Measurements from ENCODE around the gene POU6F1.

The POU6F1 gene

GRCh38 chr12:51160814-51161459 is 56.9 kb downstream of the POU6F1 start:
- H3K4me3 ChIP-seq (ENCODE audit: low read depth, low read length) = no peak overlapping the region
- no peaks in the 10 kb centered on the region for H3K36me3 ChIP-seq (ENCODE audit: control insufficient read depth, insufficient read depth, low read length)
- no peaks in the 10 kb centered on the region for H3K27me3 ChIP-seq (ENCODE audit: control insufficient read depth, insufficient read depth, low read length)
- H3K4me1 ChIP-seq (ENCODE audit: control insufficient read depth, insufficient read depth, low read length) = no peaks in the 10 kb centered on the region
- H3K9me3 ChIP-seq (ENCODE audit: control insufficient read depth, insufficient read depth, low read depth, low read length) = no peaks in the 10 kb centered on the region
- no peak overlapping the region for H3K9ac ChIP-seq (ENCODE audit: low read length)
- no peak overlapping the region for H3K27ac ChIP-seq (ENCODE audit: low read depth, low read length)

- H3K4me3 ChIP-seq (ENCODE audit: low read depth, low read length) = no peak overlapping the region
- H3K9me3 ChIP-seq (ENCODE audit: control insufficient read depth, insufficient read depth, low read depth, low read length) = no peaks in the 10 kb centered on the region
- no peaks in the 10 kb centered on the region for H3K4me1 ChIP-seq (ENCODE audit: control insufficient read depth, insufficient read depth, low read length)
- no peak overlapping the region for H3K27ac ChIP-seq (ENCODE audit: low read depth, low read length)
- no peak overlapping the region for H3K9ac ChIP-seq (ENCODE audit: low read length)
- H3K27me3 ChIP-seq (ENCODE audit: control insufficient read depth, insufficient read depth, low read length) = no peaks in the 10 kb centered on the region
- H3K36me3 ChIP-seq (ENCODE audit: control insufficient read depth, insufficient read depth, low read length) = no peaks in the 10 kb centered on the region
Measured at GRCh38 chr12:51156245-51156765, 61.6 kb downstream of the POU6F1 start.

GRCh38 chr12:51152953-51153352 is 64.9 kb downstream of the POU6F1 start:
- Histone ChIP-seq H3K27ac (ENCODE audit: low read depth, low read length) (no peak overlapping the region), H3K9me3 (ENCODE audit: control insufficient read depth, insufficient read depth, low read depth, low read length) (no peaks in the 10 kb centered on the region), H3K36me3 (ENCODE audit: control insufficient read depth, insufficient read depth, low read length) (no peaks in the 10 kb centered on the region), H3K4me3 (ENCODE audit: low read depth, low read length) (no peak overlapping the region), H3K9ac (ENCODE audit: low read length) (no peak overlapping the region), H3K4me1 (ENCODE audit: control insufficient read depth, insufficient read depth, low read length) (no peaks in the 10 kb centered on the region), H3K27me3 (ENCODE audit: control insufficient read depth, insufficient read depth, low read length) (no peaks in the 10 kb centered on the region)

GRCh38 chr12:51150777-51151176 is 67.1 kb downstream of the POU6F1 start:
- no peaks in the 10 kb centered on the region for H3K4me1 ChIP-seq (ENCODE audit: control insufficient read depth, insufficient read depth, low read length)
- no peaks in the 10 kb centered on the region for H3K9me3 ChIP-seq (ENCODE audit: control insufficient read depth, insufficient read depth, low read depth, low read length)
- peaks cover 2% of the 10 kb centered on the region; the same call in 1 of the 2 replicates for H3K36me3 ChIP-seq (ENCODE audit: control insufficient read depth, insufficient read depth, low read length)
- no peak overlapping the region for H3K27ac ChIP-seq (ENCODE audit: low read depth, low read length)
- no peaks in the 10 kb centered on the region for H3K27me3 ChIP-seq (ENCODE audit: control insufficient read depth, insufficient read depth, low read length)
- no peak overlapping the region for H3K9ac ChIP-seq (ENCODE audit: low read length)
- no peak overlapping the region for H3K4me3 ChIP-seq (ENCODE audit: low read depth, low read length)

GRCh38 chr12:51147309-51147708 is 70.6 kb downstream of the POU6F1 start:
- Histone ChIP-seq H3K4me1 (ENCODE audit: control insufficient read depth, insufficient read depth, low read length) (no peaks in the 10 kb centered on the region), H3K27me3 (ENCODE audit: control insufficient read depth, insufficient read depth, low read length) (no peaks in the 10 kb centered on the region), H3K9ac (ENCODE audit: low read length) (no peak overlapping the region), H3K27ac (ENCODE audit: low read depth, low read length) (no peak overlapping the region), H3K9me3 (ENCODE audit: control insufficient read depth, insufficient read depth, low read depth, low read length) (no peaks in the 10 kb centered on the region), H3K4me3 (ENCODE audit: low read depth, low read length) (no peak overlapping the region), H3K36me3 (ENCODE audit: control insufficient read depth, insufficient read depth, low read length) (peaks cover 5% of the 10 kb centered on the region; the same call in 1 of the 2 replicates)

- Histone ChIP-seq H3K27me3 (ENCODE audit: control insufficient read depth, insufficient read depth, low read length) (no peaks in the 10 kb centered on the region), H3K27ac (ENCODE audit: low read depth, low read length) (no peak overlapping the region), H3K9ac (ENCODE audit: low read length) (no peak overlapping the region), H3K9me3 (ENCODE audit: control insufficient read depth, insufficient read depth, low read depth, low read length) (no peaks in the 10 kb centered on the region), H3K4me3 (ENCODE audit: low read depth, low read length) (no peak overlapping the region), H3K4me1 (ENCODE audit: control insufficient read depth, insufficient read depth, low read length) (no peaks in the 10 kb centered on the region), H3K36me3 (ENCODE audit: control insufficient read depth, insufficient read depth, low read length) (peaks cover 11% of the 10 kb centered on the region; the same call in 1 of the 2 replicates)
Measured at GRCh38 chr12:51139292-51139844, 78.5 kb downstream of the POU6F1 start.

Measured in HUES6 (cell line).